Stimulated activated CD4-positive, alpha-beta T cell treated with anti-CD3 and anti-CD28 coated beads, Interleukin-1b, Interleukin-23, amount 100 ng/mL, for 24 hours (primary cell): Measurements from ENCODE around the gene UIMC1.
"Not testable (repeated sequence)": the region's sequence is repeated elsewhere in the genome, so short reads cannot be mapped to it uniquely, and the experiment has no call there.

Experiments used
- DNase-seq, 4 experiments: peaks; one replicate each; pipeline ENCODE4 v3.0.0-alpha.2; 2020; ENCODE audit warnings: low read depth in 4 of 4, low spot score in 1 of 4

The UIMC1 gene

GRCh38 chr5:177008716-177009115 is 2.1 kb upstream of the UIMC1 start:
- DNase-seq: no peak

DNA sequence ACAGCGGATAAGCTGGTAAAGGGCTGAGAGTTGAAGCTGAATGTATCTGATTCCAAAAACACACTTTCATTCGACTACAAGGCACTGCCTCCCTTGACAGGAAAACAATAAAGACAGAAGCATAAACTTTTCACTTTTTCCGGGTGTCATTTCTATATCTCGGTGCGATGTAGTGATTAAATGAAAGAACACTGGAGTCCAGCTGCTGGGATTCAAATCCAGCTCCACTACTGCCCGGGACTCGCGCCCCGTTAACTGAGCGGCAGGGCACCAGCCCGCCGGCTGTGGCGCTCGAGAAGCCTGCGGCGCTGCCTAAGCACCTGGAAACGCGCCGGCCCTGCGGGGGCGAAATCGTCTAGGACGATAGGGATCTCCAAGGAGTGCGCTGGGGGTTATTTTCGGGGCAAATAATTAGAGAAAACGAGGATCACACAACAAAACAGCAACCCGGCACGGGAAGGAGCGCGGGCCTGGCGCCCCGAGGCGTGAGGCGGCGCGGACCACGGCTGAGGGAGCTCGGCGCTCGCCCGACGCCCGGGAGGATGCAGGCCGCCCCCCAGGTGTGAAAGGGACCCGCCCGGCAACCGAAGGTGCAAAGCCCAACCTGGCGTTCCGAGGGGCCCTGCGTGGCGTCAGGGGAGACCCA is 837 bp downstream of the UIMC1 start:
- DNase-seq: peak; percentile 34 to 60 (median 46)

GRCh38 chr5:177004961-177005360 is 1.6 kb downstream of the UIMC1 start:
- DNase-seq: no peak

DNA sequence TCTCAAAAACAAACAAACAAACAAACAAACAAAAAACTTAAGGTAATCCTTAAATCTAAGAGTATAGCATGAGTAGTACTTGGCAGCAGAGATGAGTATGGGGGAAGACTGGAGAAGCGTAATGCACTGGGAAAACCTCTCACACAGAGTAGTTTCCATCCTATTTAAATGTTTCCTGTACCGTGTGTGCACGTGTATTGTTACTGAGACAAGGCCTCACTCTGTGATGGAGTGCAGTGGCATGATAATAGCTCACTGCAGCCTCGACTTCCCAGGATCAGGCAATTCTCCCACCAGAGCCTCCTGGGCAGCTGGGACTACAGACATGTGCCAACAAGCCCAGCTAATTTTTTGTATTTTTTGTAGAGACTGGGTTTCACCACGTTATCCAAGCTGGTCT is 2.9 kb downstream of the UIMC1 start:
- DNase-seq: no peak

- DNase-seq: not testable (repeated sequence)
Measured at GRCh38 chr5:176999526-176999925, 7.1 kb downstream of the UIMC1 start.

DNA sequence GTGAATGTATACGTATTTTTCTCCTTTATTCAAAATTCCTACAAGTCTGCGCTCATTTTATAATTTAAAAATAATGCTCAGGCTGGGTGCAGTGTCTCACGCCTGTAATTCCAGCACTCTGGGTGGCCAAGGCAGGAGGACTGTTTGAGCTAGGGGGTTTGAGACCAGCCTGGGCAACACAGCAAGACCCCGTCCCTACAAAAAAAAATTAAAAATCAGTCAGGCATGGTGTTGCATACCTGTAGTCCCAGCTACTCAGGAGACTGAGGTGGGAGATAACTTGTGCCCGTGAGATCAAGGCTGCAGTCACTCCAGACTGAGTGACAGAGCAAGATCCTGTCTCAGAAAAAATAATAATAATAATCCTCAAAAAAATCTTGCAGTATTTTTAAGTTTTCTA is 7.8 kb downstream of the UIMC1 start:
- DNase-seq: no peak

DNA sequence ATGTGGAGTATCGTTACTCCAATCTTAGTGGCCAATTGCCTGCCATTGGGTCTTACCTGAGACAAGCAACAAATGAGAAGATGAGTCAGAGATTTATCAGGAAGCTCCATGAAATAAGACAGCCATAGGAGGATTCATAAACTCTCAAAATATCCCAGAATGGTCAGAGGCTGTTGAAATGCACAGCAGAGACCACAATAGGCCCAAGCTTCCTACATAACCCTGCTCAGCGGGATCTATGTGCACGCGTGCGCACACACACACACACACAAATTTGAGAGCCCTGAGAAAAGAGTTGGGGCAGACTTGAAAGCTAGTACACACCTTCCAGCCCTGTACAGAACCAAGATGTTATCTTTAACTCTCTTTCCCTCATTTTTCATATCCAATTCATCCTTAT is 9.8 kb downstream of the UIMC1 start:
- no peak for DNase-seq

DNA sequence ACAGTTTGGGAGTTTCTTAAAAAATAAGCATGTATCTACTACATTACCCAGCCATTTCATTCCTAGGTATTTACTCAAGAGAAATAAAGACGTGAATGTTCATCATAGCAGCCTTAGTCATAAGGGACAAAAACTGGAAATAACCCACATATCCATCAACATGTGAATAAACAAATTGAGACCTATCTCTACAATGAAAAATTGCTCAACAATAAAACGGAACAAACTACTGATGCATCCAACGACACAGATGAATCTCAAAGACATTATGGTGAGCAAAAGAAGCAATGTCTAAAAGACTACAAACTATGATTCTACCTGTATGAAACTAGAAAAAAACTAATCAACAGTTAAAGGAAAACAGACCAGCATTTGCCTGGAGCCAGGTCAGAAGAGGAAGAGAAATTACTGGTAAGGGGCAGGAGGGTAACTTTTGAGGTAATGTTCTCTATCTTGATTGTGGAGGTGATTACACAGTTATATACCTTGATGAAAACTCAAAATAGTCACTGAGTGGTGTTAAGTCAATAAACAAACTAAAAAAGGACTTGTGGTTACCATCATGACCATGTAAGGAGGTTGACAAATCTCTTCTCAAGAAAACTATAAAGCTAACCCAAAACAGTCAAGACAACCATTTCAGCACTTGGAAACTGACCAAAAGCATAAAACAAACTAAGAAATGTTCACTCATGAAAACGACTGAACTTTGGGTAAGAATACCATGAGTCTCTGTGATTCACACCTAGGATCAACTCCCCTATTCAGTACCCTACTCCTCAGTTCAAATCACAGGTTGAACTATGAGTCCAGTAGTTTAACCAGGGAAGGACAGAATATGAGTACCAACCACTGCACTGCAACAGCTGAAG is 10.4 kb downstream of the UIMC1 start:
- no peak for DNase-seq

DNA sequence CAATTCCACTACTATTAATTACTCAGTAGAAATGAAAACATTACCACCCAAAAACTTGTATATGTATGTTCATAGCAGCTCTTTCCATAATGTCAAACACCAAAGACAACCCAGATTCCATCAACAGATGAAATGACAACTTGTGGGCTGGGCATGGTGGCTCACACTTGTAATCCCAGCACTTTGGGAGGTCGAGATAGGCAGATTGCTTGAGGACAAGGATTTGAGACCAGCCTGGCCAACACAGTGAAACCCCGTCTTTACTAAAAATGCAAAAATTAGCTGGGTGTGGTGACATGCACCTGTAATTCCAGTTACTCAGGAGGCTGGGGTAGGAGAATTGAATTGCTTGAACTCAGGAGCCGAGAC is 11.5 kb downstream of the UIMC1 start:
- no peak for DNase-seq

DNA sequence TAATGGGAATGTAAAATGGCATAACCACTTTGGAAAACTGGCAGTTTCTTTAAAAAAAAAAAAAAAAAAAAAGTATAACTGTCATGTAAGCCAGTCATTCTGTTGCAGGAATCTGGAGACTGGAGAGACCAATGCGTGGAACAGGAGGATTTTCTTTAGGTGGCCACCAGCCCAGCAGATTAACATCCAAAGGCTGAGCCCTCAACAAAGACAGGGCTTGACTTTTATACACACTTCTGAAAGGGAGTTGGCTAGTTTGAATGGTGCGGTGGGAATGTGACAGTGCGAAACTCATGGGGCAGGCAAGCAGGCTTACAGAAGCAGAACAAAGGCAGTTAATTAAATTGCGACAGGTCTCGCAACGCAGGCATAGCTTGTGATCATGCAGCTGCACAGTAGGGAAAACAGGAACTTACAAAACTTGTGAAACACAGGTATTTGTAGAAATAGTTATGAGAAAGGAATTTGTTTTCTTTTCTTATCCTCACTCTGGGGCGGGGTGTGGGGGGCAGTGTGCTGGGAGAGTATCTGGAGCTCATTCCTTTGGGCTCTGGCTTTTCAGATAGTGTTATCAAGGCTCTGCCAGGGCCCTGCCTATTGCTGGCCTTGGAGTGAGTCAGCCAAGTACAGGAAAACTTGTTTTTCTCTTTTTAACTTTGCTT is 12.0 kb downstream of the UIMC1 start:
- no peak for DNase-seq

GRCh38 chr5:176993081-176993480 is 13.5 kb downstream of the UIMC1 start:
- not testable (repeated sequence) for DNase-seq

GRCh38 chr5:176987583-176987982 is 19.0 kb downstream of the UIMC1 start:
- DNase-seq: no peak

GRCh38 chr5:176986280-176986679 is 20.3 kb downstream of the UIMC1 start:
- DNase-seq: no peak

DNA sequence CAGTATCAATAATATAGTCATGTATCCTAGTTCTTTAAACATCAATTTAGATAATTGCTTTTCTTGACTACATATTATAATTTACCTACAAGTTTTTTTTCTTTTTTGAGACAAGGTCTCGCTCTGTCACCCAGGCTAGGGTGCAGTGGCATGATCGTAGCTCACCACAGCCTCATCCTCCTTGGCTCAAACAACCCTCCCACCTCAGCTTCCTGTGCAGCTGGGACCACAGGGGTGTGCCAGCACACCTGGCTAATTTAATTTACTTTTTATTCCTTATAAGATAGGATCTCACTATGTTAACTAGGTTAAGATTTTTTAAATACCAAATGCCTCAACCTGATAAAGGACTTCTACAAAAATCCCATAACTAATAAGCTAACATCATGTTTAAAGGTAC is 21.1 kb downstream of the UIMC1 start:
- no peak for DNase-seq

GRCh38 chr5:176984176-176984575 is 22.4 kb downstream of the UIMC1 start:
- not testable (repeated sequence) for DNase-seq

DNA sequence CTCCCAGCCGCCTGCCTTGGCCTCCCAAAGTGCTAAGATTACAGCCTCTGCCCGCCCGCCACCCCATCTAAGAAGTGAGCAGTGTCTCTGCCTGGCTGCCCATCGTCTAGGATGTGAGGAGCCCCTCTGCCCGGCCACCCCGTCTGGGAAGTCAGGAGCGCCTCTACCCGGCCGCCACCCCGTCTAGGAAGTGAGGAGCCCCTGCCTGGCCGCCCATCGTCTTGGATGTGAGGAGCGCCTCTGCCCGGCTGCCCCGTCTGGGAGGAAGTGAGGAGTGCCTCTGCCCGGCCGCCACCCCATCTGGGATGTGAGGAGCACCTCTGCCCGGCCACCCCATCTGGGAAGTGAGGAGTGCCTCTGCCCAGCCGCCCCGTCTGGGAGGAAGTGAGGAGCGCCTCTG is 23.0 kb downstream of the UIMC1 start:
- DNase-seq: not testable (repeated sequence)

DNA sequence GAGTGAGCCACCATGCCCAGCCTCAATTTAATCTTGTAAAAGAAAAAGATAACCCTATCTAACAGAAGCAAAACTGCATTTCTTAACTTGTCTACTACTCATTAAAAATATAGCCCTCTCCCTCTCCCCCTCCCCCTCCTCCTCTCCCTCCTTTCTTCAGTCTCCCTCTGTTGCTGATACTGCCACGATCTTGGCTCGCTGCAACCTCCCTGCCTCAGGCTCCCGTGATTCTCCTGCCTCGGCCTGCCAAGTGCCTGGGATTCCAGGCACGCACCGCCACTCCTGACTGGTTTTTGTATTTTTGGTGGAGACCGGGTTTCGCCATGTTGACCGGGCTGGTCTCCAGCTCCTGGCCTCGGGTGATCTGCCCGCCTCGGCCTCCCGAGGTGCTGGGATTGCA is 23.5 kb downstream of the UIMC1 start:
- not testable (repeated sequence) for DNase-seq

DNA sequence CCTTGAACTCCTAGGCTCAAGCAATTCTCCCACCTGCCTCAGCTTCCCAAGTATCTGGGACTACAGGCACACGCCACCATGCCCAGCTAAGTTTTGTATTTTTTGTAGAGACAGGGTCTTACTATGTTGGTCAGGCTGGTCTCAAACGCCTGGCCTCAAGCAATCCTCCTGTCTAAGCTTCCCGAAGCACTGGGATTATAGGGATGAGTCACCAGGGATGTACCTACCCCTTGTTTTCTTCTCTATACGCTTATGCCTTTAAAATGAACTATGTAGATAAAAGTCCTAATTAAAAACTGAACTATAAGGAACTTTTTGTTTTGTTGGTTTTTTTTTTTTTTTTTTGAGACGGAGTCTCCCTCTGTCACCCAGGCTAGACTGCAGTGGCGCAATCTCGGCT is 25.8 kb downstream of the UIMC1 start:
- no peak for DNase-seq

DNA sequence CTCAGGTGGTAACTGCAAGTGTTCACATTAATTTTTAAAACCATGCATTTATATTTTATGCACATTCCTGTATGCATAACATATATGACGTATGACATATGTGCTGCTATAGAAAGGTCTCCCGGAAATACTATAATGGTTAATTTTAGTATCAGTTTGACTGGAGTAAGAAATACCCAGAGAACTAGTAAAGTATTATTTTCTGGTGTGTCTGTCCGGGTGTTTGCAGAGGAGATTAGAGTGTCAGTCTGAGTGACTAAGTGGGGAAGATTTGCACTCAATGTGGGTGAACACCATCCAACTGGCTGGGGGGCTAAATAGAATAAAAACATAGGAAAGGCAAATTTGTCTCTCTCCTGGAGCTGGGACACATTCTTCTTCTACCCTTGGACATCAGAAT is 26.9 kb downstream of the UIMC1 start:
- no peak for DNase-seq

- no peak for DNase-seq
Measured at GRCh38 chr5:176965633-176966032, 40.9 kb downstream of the UIMC1 start.

GRCh38 chr5:176959051-176959450 is 47.5 kb downstream of the UIMC1 start:
- DNase-seq: no peak

GRCh38 chr5:176956756-176957155 is 49.8 kb downstream of the UIMC1 start:
- DNase-seq: no peak
